Measurements from ENCODE around the gene ENO3. TPM values are rescaled to one million over a fixed set of nuclear protein-coding genes. Genes with fewer than 3 reads are reported as not detected.

Gene ENO3
- total RNA-seq, 1 experiment from 2014 or later: 29.0 TPM

GRCh38 chr17:4940555-4941318 is 10.2 kb upstream of the ENO3 start:
- Histone ChIP-seq H3K27ac (peak overlapping the region; percentile 87), H3K4me1 (replicated peaks; ENCODE audit: insufficient read depth) (peaks cover 32% of the 10 kb centered on the region), H2AFZ (peak overlapping the region; percentile 79), H3K4me2 (peak overlapping the region; percentile 100), H3K4me3 (peak overlapping the region; percentile 93), H3K27me3 (ENCODE audit: insufficient read depth, low read depth) (no peaks in the 10 kb centered on the region), H3K36me3 (ENCODE audit: low read depth) (peaks cover 26% of the 10 kb centered on the region), H4K20me1 (ENCODE audit: insufficient read depth) (peaks cover 20% of the 10 kb centered on the region), H3K9me2 (ENCODE audit: insufficient read depth) (no peaks in the 10 kb centered on the region), H3K79me2 (ENCODE audit: low read depth) (peaks cover 69% of the 10 kb centered on the region), H3K9me3 (ENCODE audit: insufficient read depth, low read depth) (no peaks in the 10 kb centered on the region), H3F3A (ENCODE audit: insufficient read depth, low read depth) (peaks cover 67% of the 10 kb centered on the region)
- TSS peak; percentile 82 for BruUV-seq (replicated peaks)
- DNase-seq: no peak
- intact Hi-C loops (cut with micrococcal nuclease; ENCODE audit: unreplicated experiment): loop anchor here (1.0 to 10.0 kb wide), 3 partner anchors 9 to 106 kb away; partner anchors contain the start of genes MINK1 and SPAG7
- ChIA-PET CTCF (interaction anchor here (0.8 to 1.4 kb wide), 3 partner anchors 26 to 150 kb away, joined by 3 to 16 read pairs (median 4); no protein-coding TSS in a partner anchor), POLR2A (ENCODE audit: unreplicated experiment) (interaction anchor here (0.5 to 2.3 kb wide), 7 partner anchors 8 to 419 kb away, joined by 3 to 20 read pairs (median 13); partner anchors contain the start of genes PFN1 and SPAG7)
- TF ChIP-seq EZH2 (IDR thresholded peaks at IDR 0.05; ENCODE audit: low read depth) (no peak), CTCF (conservative IDR thresholded peaks at IDR 0.05) (no peak)

- intact Hi-C loops (cut with micrococcal nuclease; ENCODE audit: unreplicated experiment): loop anchor here (10.0 kb wide), 1 partner anchor 106 kb away; the partner anchor contains the start of gene MINK1
- Histone ChIP-seq H3K36me3 (ENCODE audit: low read depth) (peaks cover 29% of the 10 kb centered on the region), H3K27ac (peak overlapping the region; percentile 87), H4K20me1 (ENCODE audit: insufficient read depth) (peaks cover 25% of the 10 kb centered on the region), H3K9me2 (ENCODE audit: insufficient read depth) (no peaks in the 10 kb centered on the region), H3K9me3 (ENCODE audit: insufficient read depth, low read depth) (no peaks in the 10 kb centered on the region), H3K4me3 (peak overlapping the region; percentile 93), H3K4me1 (replicated peaks; ENCODE audit: insufficient read depth) (peaks cover 37% of the 10 kb centered on the region), H3K79me2 (ENCODE audit: low read depth) (peaks cover 75% of the 10 kb centered on the region), H3K27me3 (ENCODE audit: insufficient read depth, low read depth) (no peaks in the 10 kb centered on the region), H2AFZ (peak overlapping the region; percentile 79; the same call in 1 of the 2 replicates), H3K4me2 (peak overlapping the region; percentile 100), H3F3A (ENCODE audit: insufficient read depth, low read depth) (peaks cover 72% of the 10 kb centered on the region)
- DNase-seq: no peak
- ChIA-PET CTCF (no interaction called here), POLR2A (ENCODE audit: unreplicated experiment) (interaction anchor here (2.3 kb wide), 1 partner anchor 26 kb away, joined by 19 read pairs; the partner anchor contains the start of gene SPAG7)
- TF ChIP-seq CTCF (conservative IDR thresholded peaks at IDR 0.05) (no peak), EZH2 (IDR thresholded peaks at IDR 0.05; ENCODE audit: low read depth) (no peak)
- no TSS peak for BruUV-seq (replicated peaks)
These were observed 9.7 kb upstream of the ENO3 start for GRCh38 chr17:4941319-4941610.

GRCh38 chr17:4942760-4943508 is 8.0 kb upstream of the ENO3 start:
- no peak overlapping the region for H3K4me2 ChIP-seq
- TF ChIP-seq CTCF (conservative IDR thresholded peaks at IDR 0.05) (no peak), EZH2 (IDR thresholded peaks at IDR 0.05; ENCODE audit: low read depth) (no peak)

More at GRCh38 chr17:4942760-4943508, 8.0 kb upstream of the ENO3 start:
- peaks cover 43% of the 10 kb centered on the region for H3K4me1 ChIP-seq (replicated peaks; ENCODE audit: insufficient read depth)
- peaks cover 86% of the 10 kb centered on the region for H3F3A ChIP-seq (ENCODE audit: insufficient read depth, low read depth)
- no peaks in the 10 kb centered on the region for H3K27me3 ChIP-seq (ENCODE audit: insufficient read depth, low read depth)
- no peak overlapping the region; the same call in 1 of the 2 replicates for H3K27ac ChIP-seq
- H2AFZ ChIP-seq: no peak overlapping the region
- peaks cover 88% of the 10 kb centered on the region for H3K79me2 ChIP-seq (ENCODE audit: low read depth)
- H3K9me3 ChIP-seq (ENCODE audit: insufficient read depth, low read depth): no peaks in the 10 kb centered on the region
- intact Hi-C loops (cut with micrococcal nuclease; ENCODE audit: unreplicated experiment): loop anchor here (10.0 kb wide), 1 partner anchor 108 kb away; the partner anchor contains the start of gene MINK1
- H3K36me3 ChIP-seq (ENCODE audit: low read depth): peaks cover 34% of the 10 kb centered on the region
- ChIA-PET POLR2A (ENCODE audit: unreplicated experiment) (no interaction called here), CTCF (no interaction called here)
- no peak overlapping the region for H3K4me3 ChIP-seq
- BruUV-seq (replicated peaks): no TSS peak
- no peak for DNase-seq
- no peaks in the 10 kb centered on the region for H3K9me2 ChIP-seq (ENCODE audit: insufficient read depth)
- H4K20me1 ChIP-seq (ENCODE audit: insufficient read depth): peaks cover 39% of the 10 kb centered on the region

Measured in PC-9 (cell line).